Activated CD4-positive, alpha-beta T cell treated with anti-CD3 and anti-CD28 coated beads for 36 hours (primary cell): ENCODE data around the gene ANO10. TPM values are rescaled to one million over a fixed set of nuclear protein-coding genes. Genes with fewer than 3 reads are reported as not detected.

Experiments used
- ATAC-seq: fragments of 200-7000 bp; cut with Tn5 transposase; one replicate; pipeline ENCODE4 v1.10.0; 2021; ENCODE audit warnings: mild to moderate bottlenecking, moderate library complexity
- CTCF ChIA-PET: fragments of 350-600 bp; sonication (Branson Sonifier 250); formaldehyde crosslinking; loops from one replicate; lab custom pipeline; 2021; ENCODE audit warnings: antibody characterized with exemption; lab: Charles Lee
- POLR2A ChIA-PET: fragments of 350-600 bp; sonication (Branson Sonifier 250); formaldehyde crosslinking; loops from one replicate; lab custom pipeline; 2021; ENCODE audit warnings: antibody characterized with exemption, inconsistent platforms; lab: Charles Lee
- DNase-seq: peaks from one replicate; pipeline ENCODE4 v3.0.0-alpha.2; 2020
- H3K27ac Mint-ChIP-seq: one replicate; pipeline ENCODE4 v1.8.0; 2021; ENCODE audit warnings: mixed read lengths
- H3K27me3 Mint-ChIP-seq: one replicate; pipeline ENCODE4 v1.8.0; 2021; ENCODE audit warnings: mixed read lengths
- H3K36me3 Mint-ChIP-seq: one replicate; pipeline ENCODE4 v1.8.0; 2021; ENCODE audit warnings: low read depth, mixed read lengths
- H3K4me1 Mint-ChIP-seq: one replicate; pipeline ENCODE4 v1.8.0; 2021; ENCODE audit warnings: mixed read lengths
- H3K4me3 Mint-ChIP-seq: one replicate; pipeline ENCODE4 v1.8.0; 2021; ENCODE audit warnings: mild to moderate bottlenecking, moderate library complexity, mixed read lengths
- H3K9me3 Mint-ChIP-seq: one replicate; pipeline ENCODE4 v1.8.0; 2021; ENCODE audit warnings: low read depth, mixed read lengths
- intact Hi-C, 2 experiments: fragments of 100-400 bp; cut with DNase I in 1 of 2; cut with micrococcal nuclease in 1 of 2; formaldehyde crosslinking; loops; one replicate each; pipeline versions ENCODE4 v1.14.2 to v1.15.1; 2022 to 2024; cut with DNase I, micrococcal nuclease
- total RNA-seq, 2 experiments: library from RNA; stranded (reverse); gene quantifications; one replicate each; pipeline ENCODE4 v1.2.3, GENCODE V29; 2021

Gene ANO10
- total RNA-seq, 2 experiments from 2014 or later, result 6.9 to 9.4 TPM

DNA sequence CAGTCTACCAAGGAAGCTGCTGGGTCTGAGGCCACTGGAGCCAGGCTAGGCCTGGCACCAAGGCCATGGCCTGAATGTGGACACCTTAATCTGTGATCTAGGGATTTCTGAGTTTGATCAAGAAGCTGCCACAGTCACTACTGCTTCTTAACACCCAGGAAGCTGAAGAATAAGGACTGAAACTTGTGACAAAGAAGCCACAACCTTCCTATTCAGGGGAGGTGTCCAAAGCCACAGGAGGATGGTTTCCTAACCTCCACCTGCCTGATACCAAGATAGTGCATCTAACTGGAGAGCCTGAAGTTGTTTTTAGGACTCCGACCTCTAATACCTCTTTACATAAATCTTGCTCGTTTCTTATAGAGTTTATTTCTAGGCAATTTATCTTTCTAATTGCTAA lies 5.5 kb upstream of the ANO10 start:
- DNase-seq (peak; percentile 24), ATAC-seq (peak; percentile 74)
- Mint-ChIP-seq H3K4me3 (no peak overlapping the region), H3K27me3 (peaks cover 6% of the 10 kb centered on the region), H3K36me3 (peaks cover 4% of the 10 kb centered on the region), H3K9me3 (no peaks in the 10 kb centered on the region), H3K4me1 (peaks cover 21% of the 10 kb centered on the region), H3K27ac (no peak overlapping the region)
- intact Hi-C loops, result loop anchor here in 1 of 2 experiments (10.0 kb wide), 1 partner anchor 1237 kb away; the partner anchor contains the start of gene TMEM42
- POLR2A ChIA-PET, result no interaction called here
- CTCF ChIA-PET, result no interaction called here

- Mint-ChIP-seq H3K36me3 (peaks cover 4% of the 10 kb centered on the region), H3K27ac (no peak overlapping the region), H3K4me1 (peaks cover 26% of the 10 kb centered on the region), H3K4me3 (no peak overlapping the region), H3K27me3 (peaks cover 3% of the 10 kb centered on the region), H3K9me3 (no peaks in the 10 kb centered on the region)
- ATAC-seq (no peak), DNase-seq (no peak)
- intact Hi-C loops, result loop anchor here in 1 of 2 experiments (5.0 to 10.0 kb wide), 5 partner anchors 133 to 1662 kb away; partner anchors contain the start of genes EXOSC7, TMEM42, ULK4 and ZDHHC3
- CTCF ChIA-PET, result no interaction called here
- POLR2A ChIA-PET, result no interaction called here
Measured at GRCh38 chr3:43624619-43625305, 3.0 kb upstream of the ANO10 start.

DNA sequence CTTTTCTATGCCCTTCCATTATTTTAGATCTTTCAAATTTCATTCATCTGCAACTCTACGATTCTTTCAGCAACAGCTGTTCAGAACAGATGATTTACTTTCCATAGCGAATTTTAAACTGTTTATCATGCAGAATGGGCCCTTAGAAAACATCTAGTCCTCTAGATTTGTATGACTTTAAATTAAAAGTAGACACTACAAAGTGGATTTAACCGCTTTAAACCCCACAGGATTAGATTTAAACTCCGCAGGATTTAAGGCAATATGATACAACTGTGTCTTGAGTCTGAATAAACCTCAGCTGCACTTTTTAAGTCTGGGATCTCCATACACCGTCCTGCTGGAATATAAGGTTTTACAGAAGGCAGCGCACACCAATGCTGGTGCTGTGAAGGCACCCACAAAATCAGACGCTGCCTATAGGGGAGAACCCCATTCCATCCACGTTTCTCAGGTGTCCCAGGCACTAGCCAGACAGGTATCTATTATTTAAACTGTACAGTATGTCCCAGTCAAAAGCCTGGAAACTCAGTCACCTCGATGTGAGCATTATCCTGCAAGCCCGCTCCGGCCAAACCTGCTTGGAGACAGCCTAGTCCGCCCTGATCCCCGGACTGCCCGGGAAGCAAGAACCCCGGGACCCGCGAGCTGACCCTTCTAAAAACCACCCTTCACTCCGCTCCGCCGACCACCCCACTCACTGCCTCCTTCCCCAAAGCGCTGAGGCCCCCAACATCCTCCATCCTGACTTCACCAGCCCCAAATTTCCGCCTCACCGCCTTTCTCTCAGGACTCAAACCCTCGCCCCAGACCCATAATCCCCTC lies 768 bp downstream of the ANO10 start:
- peaks cover 11% of the 10 kb centered on the region for H3K4me1 Mint-ChIP-seq
- intact Hi-C loops, result loop anchor here in 1 of 2 experiments (1.0 to 10.0 kb wide), 6 partner anchors 136 to 1659 kb away; partner anchors contain the start of genes EXOSC7, TCAIM, TMEM42 and ULK4
- no peaks in the 10 kb centered on the region for H3K36me3 Mint-ChIP-seq
- H3K27ac Mint-ChIP-seq, result peak overlapping the region; percentile 65
- ChIA-PET POLR2A (no interaction called here), CTCF (no interaction called here)
- DNase-seq (no peak), ATAC-seq (no peak)
- H3K9me3 Mint-ChIP-seq, result no peaks in the 10 kb centered on the region
- no peaks in the 10 kb centered on the region for H3K27me3 Mint-ChIP-seq
- H3K4me3 Mint-ChIP-seq, result peak overlapping the region; percentile 83

GRCh38 chr3:43619588-43619987 lies 2.2 kb downstream of the ANO10 start:
- H3K27ac Mint-ChIP-seq, result no peak overlapping the region

GRCh38 chr3:43618142-43618541 lies 3.7 kb downstream of the ANO10 start:
- Mint-ChIP-seq H3K9me3 (no peaks in the 10 kb centered on the region), H3K36me3 (no peaks in the 10 kb centered on the region), H3K27me3 (no peaks in the 10 kb centered on the region), H3K4me1 (peaks cover 11% of the 10 kb centered on the region), H3K4me3 (no peak overlapping the region), H3K27ac (no peak overlapping the region)
- POLR2A ChIA-PET, result no interaction called here
- CTCF ChIA-PET, result interaction anchor here (0.9 kb wide), 1 partner anchor 1188 kb away, joined by 3 read pairs; no protein-coding TSS in a partner anchor
- intact Hi-C loops, result no loop called here
- no peak for ATAC-seq
- DNase-seq, result no peak

More at GRCh38 chr3:43619588-43619987, 2.2 kb downstream of the ANO10 start:
- intact Hi-C loops, result no loop called here
- H3K9me3 Mint-ChIP-seq, result no peaks in the 10 kb centered on the region
- no peak for DNase-seq
- no peak overlapping the region for H3K4me3 Mint-ChIP-seq
- peaks cover 11% of the 10 kb centered on the region for H3K4me1 Mint-ChIP-seq
- POLR2A ChIA-PET, result interaction anchor here (0.6 kb wide), 1 partner anchor 103 kb away, joined by 3 read pairs; no protein-coding TSS in a partner anchor
- CTCF ChIA-PET, result no interaction called here
- no peak for ATAC-seq
- no peaks in the 10 kb centered on the region for H3K36me3 Mint-ChIP-seq
- H3K27me3 Mint-ChIP-seq, result no peaks in the 10 kb centered on the region

DNA sequence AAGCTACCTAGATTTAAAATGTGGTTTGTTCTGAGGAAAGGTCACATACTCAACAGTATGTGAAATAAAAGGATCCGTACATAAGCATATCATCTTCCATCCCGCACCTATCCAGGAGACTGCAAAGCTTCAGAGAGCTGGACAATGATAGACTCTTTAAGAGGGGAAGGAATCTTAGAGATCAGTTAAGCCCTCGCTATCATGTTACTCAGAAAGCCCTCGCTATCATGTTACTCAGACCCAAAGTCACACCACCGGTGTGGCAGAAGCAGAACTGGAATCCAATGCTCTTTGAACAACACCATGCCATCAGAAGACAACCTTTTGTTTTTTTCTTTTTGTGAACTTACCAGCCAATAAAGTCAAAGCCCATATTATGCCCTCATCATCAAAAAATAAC lies 5.8 kb downstream of the ANO10 start:
- ATAC-seq (no peak), DNase-seq (no peak)
- CTCF ChIA-PET, result interaction anchor here (1.0 to 1.2 kb wide), 2 partner anchors 29 to 228 kb away, joined by 3 read pairs; no protein-coding TSS in a partner anchor
- H3K9me3 Mint-ChIP-seq, result no peaks in the 10 kb centered on the region
- no peak overlapping the region for H3K27ac Mint-ChIP-seq
- H3K4me3 Mint-ChIP-seq, result no peak overlapping the region
- POLR2A ChIA-PET, result no interaction called here
- H3K27me3 Mint-ChIP-seq, result no peaks in the 10 kb centered on the region
- intact Hi-C loops, result no loop called here
- H3K36me3 Mint-ChIP-seq, result no peaks in the 10 kb centered on the region
- H3K4me1 Mint-ChIP-seq, result peaks cover 4% of the 10 kb centered on the region

GRCh38 chr3:43615133-43615532 lies 6.7 kb downstream of the ANO10 start:
- H3K4me1 Mint-ChIP-seq, result no peaks in the 10 kb centered on the region
- H3K27ac Mint-ChIP-seq, result no peak overlapping the region
- intact Hi-C loops, result no loop called here
- POLR2A ChIA-PET, result no interaction called here
- CTCF ChIA-PET, result interaction anchor here (1.0 to 1.2 kb wide), 2 partner anchors 42 to 227 kb away, joined by 3 read pairs; no protein-coding TSS in a partner anchor
- no peak overlapping the region for H3K4me3 Mint-ChIP-seq
- no peaks in the 10 kb centered on the region for H3K27me3 Mint-ChIP-seq
- no peaks in the 10 kb centered on the region for H3K9me3 Mint-ChIP-seq
- no peaks in the 10 kb centered on the region for H3K36me3 Mint-ChIP-seq
- ATAC-seq (no peak), DNase-seq (no peak)

- Mint-ChIP-seq H3K4me1 (no peaks in the 10 kb centered on the region), H3K27ac (no peak overlapping the region)
Measured at GRCh38 chr3:43613976-43614375, 7.8 kb downstream of the ANO10 start.

DNA sequence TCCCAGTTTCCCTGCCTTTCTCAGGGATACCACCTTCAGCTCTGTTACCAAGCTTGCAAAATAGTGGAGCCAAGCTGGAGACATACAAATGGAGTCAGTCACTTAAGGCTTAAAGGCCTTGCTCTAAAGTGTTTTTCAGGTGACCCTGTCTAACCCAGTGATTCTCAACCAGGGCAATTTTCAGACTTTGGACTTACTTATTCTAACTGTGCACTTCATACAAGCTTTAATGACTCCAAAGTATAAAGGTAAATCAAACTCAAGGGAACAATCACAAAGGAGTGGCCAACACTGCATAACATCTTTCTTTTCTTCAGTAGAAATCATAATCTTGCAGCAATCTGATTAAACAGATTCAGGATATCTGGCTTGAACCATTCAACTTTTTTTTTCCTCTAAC lies 9.4 kb downstream of the ANO10 start:
- ChIA-PET POLR2A (no interaction called here), CTCF (interaction anchor here (0.8 kb wide), 1 partner anchor 11 kb away, joined by 3 read pairs; no protein-coding TSS in a partner anchor)
- Mint-ChIP-seq H3K4me1 (no peaks in the 10 kb centered on the region), H3K4me3 (no peak overlapping the region), H3K9me3 (no peaks in the 10 kb centered on the region), H3K36me3 (no peaks in the 10 kb centered on the region), H3K27ac (no peak overlapping the region), H3K27me3 (no peaks in the 10 kb centered on the region)
- intact Hi-C loops, result no loop called here
- DNase-seq, result no peak
- ATAC-seq, result no peak

More at GRCh38 chr3:43613976-43614375, 7.8 kb downstream of the ANO10 start:
- Mint-ChIP-seq H3K36me3 (no peaks in the 10 kb centered on the region), H3K9me3 (no peaks in the 10 kb centered on the region), H3K27me3 (no peaks in the 10 kb centered on the region), H3K4me3 (no peak overlapping the region)
- ATAC-seq (no peak), DNase-seq (no peak)
- CTCF ChIA-PET, result interaction anchor here (1.2 kb wide), 1 partner anchor 41 kb away, joined by 3 read pairs; no protein-coding TSS in a partner anchor
- POLR2A ChIA-PET, result no interaction called here
- intact Hi-C loops, result no loop called here

DNA sequence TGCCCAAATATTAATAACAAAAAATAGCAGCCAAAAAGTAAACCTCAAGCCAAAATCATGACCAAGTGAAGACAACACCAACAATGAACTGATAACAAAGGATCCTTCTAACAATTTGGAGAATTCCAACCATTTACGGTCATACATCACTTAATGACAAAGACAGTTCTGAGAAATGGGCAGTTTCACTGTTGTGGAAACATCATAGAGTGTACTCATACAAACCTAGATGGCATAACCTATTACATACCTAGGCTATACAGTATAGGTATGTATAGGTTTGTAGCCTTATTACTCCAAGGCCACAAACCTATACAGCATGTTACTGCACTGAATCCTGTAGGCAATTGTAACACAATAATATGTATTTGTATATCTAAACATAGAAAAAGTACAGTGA lies 12.4 kb downstream of the ANO10 start:
- H3K36me3 Mint-ChIP-seq, result no peaks in the 10 kb centered on the region
- POLR2A ChIA-PET, result no interaction called here
- ATAC-seq (peak; percentile 55), DNase-seq (no peak)
- intact Hi-C loops, result no loop called here
- CTCF ChIA-PET, result interaction anchor here (1.2 kb wide), 1 partner anchor 159 kb away, joined by 5 read pairs; no protein-coding TSS in a partner anchor
- no peak overlapping the region for H3K27ac Mint-ChIP-seq
- no peaks in the 10 kb centered on the region for H3K4me1 Mint-ChIP-seq
- no peak overlapping the region for H3K4me3 Mint-ChIP-seq
- no peaks in the 10 kb centered on the region for H3K27me3 Mint-ChIP-seq
- no peaks in the 10 kb centered on the region for H3K9me3 Mint-ChIP-seq

- intact Hi-C loops, result no loop called here
- ChIA-PET CTCF (interaction anchor here (1.2 kb wide), 1 partner anchor 160 kb away, joined by 5 read pairs; no protein-coding TSS in a partner anchor), POLR2A (no interaction called here)
- ATAC-seq, result no peak
- H3K27ac Mint-ChIP-seq, result no peak overlapping the region
- H3K4me1 Mint-ChIP-seq, result no peaks in the 10 kb centered on the region
- H3K9me3 Mint-ChIP-seq, result no peaks in the 10 kb centered on the region
- H3K4me3 Mint-ChIP-seq, result no peak overlapping the region
- H3K36me3 Mint-ChIP-seq, result no peaks in the 10 kb centered on the region
- no peaks in the 10 kb centered on the region for H3K27me3 Mint-ChIP-seq
- no peak for DNase-seq
Measured at GRCh38 chr3:43608751-43609150, 13.1 kb downstream of the ANO10 start.
